ENCODE results near the gene GBX2.

GRCh38 chr2:236172255-236173035 lies 4.3 kb upstream of the GBX2 start:
- no peak for TF ChIP-seq CTCF (IDR thresholded peaks at IDR 0.05)
- TF ChIP-seq POLR2AphosphoS5 (IDR thresholded peaks at IDR 0.05), result no peak

All from gastroesophageal sphincter (tissue), 3 donors.